ENCODE results near the gene KIAA0513.

Gene KIAA0513

DNA sequence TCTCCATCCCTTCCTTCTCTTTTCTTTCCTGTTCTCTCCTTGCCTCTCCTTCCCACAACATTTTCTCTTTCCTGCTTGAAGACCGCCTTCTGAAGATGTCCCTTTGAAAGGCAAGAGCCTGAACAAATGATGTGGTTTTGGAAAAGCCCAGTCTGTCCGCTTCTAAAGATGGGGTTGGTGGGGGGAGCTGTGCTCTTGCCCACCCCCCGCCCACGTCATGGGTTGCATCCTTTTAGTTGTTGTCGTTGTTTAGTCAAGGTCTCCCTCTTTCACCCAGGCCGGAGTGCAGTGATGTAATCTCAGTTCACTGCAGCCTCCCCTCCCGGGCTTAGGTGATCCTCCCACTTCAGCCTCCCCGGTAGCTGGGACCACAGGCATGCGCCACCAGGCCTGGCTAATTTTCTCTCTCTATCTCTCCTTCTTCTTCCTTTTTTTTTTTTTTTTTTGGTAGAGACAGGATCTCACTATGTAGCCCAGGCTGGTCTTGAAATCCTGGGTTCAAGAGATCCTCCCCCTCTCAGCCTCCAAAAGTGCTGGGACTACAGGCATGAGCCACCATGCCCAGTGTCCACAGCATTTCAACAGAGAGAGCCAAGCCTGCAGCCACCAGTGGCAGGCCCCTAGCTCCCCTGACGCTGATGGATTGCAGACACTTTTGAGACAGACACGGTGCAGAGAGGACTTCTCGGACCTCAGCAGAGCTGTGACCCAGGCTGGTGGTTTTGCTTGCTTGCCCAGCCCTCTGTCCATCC, 110.7 kb downstream of the KIAA0513 start:
- DNase-seq = no peak

DNA sequence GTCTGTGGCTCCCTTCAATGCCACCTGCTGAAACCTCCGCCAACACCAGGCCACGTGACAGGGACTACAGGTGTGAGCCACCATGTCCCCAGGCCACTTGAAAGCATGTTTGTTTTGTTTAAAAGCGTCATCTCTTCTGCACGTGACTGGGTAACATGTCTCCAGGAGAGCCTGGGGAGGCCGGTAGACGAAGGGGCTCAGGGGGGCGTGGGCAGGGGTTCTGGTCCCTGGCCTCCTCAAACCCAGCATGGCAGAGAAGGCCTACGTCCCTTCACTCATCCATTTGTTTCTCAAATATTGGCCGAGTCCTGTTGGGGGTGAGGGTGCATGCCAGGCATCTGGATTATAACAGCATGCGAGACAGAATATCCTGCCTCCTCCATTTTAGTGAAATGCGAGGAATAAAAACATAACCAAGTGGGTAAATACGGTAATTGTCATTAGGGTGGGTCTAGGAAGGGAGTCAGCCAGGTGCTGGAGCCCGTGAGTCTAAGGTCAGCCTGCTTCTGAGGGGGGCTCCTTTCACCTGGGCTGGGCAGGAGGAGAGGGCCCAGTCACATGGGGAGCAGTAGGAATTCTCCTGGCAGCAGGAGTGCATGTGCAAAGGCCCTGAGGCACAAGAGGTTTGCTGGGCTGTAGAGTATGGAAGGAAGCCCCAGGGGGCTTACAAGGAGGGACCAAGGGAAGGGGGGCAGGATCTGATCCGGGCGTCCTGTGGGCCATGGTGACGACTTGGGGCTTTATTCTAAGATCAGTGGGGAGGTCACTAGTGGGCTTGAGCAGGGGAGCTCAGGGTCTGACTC, 111.4 kb downstream of the KIAA0513 start:
- DNase-seq = no peak

DNA sequence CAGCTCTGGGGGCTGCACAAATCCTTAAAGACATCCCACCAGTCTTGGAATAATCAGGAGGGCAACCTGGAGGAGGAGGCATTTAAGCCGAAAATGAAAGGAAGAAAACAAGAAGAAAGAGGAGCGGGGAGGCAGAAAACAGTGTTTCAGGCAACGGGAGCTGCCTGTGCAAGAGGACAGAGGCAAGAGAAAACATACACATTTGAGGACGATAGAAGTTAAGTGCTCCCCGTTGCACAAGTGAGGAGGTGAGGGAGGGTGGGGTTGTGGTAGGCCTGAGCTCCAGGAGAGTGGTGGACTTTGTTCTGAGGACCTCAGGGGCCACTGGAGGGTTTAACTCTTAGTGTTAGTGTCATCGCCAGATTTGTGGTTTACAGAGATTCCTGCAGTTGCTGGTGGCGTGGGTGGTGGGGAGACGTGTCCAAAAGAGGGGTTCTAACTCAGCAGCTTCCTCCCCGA, 112.3 kb downstream of the KIAA0513 start:
- no peak for DNase-seq

DNA sequence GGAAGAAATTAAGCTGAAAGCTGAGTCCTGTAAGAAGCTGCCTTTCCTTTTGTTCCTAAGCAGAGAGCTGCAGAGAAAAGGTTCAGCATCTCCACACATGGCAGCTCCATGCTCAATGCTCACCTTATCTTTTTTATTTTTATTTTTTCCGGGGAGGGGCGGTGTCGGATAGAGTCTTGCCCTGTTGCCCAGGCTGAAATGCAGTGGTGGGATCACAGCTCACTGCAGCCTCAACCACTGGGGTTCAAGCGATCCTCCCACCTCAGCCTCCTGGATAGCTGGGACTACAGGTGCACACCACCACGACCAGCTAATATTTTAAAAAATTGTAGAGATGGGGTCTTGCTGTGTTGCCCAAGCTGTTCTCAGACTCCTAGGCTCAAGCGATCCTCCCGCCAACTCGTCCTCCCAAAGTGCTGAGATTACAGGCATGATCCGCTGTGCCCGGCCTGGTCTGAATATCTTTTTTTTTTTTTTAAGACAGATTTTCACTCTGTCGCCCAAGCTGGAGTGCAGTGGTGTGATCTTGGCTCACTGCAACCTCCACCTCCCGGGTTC, 112.9 kb downstream of the KIAA0513 start:
- no peak for DNase-seq

DNA sequence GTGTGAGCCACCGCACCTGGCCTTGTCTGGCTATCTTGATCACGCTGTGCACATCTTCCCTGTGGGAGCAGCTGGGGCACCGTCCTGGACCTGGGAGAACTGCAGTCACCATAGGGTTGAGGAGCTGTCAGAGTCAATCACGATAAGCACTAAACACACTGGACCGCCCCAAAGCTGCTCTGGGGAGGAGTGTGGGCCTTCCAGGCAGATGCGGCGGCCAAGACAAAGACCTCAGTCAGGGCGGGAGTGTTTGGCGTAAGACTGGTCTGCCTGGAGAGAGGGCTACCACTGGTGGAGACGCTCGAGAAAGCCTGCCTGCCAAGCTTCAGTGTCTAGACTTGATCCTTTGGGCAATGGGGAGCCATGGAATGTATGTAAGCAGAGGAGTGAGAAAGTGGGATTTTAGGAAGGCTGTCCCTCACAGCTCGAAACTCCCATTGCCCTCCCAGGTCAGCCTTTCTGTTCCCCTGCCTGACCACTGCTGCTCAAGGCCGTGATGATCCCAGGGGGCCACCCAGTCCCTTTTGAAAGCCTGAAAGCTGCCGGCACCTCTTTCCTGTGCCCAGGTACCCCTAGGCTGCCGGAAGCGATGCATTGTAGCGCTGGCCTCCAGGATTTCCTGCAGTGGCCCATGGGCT, 114.0 kb downstream of the KIAA0513 start:
- no peak for DNase-seq

DNA sequence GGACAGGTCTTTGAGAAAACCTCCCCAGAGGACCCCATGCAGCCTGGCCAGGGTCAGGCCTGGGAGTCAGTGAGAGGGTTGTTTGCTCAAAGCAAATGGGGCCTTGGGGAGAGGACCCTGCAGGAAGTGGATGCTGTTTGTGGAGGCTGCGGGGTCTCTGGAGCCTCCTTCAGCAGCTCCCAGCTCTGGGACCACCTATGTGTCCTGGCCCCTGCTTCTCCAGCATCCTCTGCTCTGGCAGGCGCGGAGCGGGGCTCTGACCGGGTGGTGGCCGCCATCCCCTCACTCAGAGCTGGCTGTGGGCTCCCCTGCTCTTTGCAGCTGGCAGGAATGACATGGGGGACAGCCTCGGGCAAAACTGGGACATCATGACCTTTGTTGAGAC, 114.5 kb downstream of the KIAA0513 start:
- no peak for DNase-seq

DNA sequence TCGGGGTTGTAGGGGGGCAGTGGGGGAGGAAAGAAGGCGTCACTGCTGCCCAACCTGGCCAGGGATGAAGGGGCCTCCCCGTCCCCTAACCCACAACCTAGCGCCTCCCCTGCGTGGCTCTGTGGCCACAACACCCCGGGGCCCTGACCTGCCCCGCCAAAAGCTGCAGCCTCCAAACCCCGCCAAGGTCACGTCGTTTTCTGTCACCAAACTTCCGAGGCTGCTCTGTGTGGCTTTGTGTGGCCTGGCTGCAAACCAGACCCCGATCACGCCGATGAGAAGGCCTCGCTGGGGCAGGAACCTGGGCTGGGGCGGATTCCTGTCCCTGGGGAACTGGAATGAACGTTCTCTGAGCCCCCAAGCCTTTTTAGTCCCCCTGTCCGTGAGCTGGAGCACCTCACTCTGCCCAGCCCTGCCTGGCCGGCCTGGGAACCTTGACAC, 115.2 kb downstream of the KIAA0513 start:
- no peak for DNase-seq

Data from fibroblast of skin of back (primary cell).